Iris pigment epithelial cell (primary cell): ENCODE measurements around the gene HSFX2.
"Not testable (repeated sequence)": the region's sequence is repeated elsewhere in the genome, so short reads cannot be mapped to it uniquely, and the experiment has no call there.

Source experiments
- DNase-seq: peaks from one replicate; pipeline ENCODE4 v3.0.0-alpha.2; 2011; ENCODE audit warnings: low read depth

The HSFX2 gene

DNA sequence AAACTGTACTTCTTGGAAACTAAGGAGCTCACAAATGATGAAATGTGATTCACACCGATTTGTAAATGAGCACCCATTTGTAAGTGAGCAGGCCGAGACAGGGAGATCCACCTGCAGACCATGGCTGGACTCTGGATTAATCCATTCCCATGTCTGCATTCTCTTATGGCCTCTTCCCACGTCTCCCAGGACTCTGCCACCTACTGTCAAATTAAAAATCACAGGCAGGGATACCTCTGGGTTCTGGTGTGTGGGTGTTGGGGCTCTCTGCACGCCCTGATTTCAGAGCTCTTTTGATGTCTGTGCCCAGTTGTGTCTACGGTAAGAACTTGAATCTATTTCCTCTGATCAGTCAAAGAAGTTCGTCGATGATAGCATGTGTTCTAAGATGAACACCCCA lies 4.1 kb downstream of the HSFX2 start:
- DNase-seq, result not testable (repeated sequence)

DNA sequence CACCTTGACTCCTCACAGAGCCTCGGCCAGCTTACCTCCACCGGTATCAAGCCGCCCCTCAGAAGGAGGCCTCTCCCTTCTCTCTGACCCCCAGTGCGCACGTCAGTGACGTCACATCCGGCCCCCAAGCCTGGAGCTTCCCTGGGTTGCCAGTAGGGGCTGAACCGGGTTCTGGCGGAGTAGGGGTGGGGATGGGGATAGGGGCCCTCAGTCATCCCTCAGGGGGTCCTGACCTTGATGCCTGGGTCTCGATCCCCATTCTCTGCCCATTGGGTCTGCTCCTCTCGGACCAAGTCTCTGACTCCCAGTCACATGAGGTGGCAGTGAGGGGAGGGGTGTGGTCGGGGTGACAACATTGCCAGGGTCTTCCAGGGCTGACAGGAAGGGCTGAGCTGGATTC lies 7.8 kb downstream of the HSFX2 start, which contains the start of gene MAGEA9B:
TSS of gene MAGEA9B (minus strand) at position 101 of the 400 bp plus-strand sequence. CDS start 4,280 bp downstream, outside the sequence.
- not testable (repeated sequence) for DNase-seq

DNA sequence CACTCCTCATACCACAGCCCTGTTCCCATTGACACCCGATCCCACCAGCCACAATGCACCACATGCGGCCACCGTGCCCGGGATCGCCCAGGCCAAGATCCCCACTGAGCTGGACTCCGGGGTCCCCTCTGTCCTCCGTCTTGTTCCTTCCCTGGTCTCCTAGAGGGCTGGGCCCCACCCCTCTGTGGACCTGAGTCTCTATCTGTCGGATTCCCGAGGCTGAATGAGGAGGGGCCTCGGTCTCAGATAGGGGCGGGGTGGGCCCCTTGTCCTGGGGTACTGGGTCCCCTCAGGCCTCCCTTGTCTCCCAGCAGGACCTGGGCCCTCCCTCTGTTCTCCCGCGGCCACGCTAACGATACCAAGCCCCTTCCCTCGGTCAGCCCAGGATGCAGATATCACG lies 9.5 kb downstream of the HSFX2 start:
- DNase-seq, result not testable (repeated sequence)

DNA sequence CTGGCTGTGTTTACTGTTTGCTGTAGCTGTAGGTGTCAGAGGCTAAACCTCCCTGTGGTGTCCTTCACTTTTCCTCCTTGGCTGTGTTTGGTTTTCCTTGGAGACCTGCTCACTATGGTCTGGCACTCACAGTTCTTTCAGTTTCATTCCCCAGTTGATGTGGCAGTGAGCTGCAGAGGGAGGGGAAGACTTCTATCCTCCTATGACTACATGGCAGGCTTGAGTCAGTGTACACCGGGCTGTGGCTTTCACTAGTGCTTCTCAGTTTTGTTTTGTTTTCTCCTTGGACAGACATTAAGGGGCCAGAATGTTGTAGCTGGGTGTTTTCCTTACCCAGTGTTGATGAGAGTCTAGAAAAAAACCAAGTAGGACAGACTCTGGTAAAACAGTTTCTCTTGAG lies 21.7 kb downstream of the HSFX2 start:
- DNase-seq, result not testable (repeated sequence)

DNA sequence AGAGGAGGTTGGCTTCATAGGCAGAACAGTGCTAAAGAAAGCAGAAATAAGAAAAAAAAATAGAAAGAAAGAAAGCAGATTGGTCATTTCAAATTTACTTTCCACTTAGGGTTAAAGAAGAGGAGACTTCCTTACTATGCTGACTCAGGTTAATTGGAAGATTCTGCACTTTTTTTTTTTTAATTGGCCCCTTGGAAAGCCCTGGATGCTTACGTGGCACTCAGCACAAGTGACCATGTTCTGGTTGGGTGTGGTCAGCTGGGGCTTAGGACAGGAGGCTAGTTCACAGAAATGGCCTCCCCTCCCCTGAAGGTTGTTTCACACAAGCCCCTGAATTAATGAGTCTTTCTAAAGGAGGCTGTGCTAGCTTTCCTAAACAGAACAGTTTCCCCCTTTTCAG lies 22.4 kb downstream of the HSFX2 start:
- DNase-seq, result no peak

DNA sequence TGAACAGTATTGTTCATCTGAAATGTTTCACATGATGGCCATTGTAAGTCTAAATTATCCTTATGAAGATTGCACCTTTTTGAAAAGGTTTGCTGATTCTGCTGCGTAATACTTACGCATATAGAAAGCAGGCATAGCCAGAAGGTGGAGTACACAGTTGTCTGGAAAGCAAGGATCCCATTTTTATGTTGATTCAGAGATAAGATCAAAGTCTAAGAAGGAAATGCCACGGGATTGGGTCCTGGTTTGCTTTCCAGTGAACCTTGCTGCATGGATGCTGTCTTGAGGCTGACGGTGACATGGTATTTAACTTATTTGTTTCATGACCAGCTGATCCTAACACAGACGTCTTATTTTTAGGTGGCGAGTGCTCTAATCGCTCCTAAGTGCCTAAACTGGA lies 23.3 kb downstream of the HSFX2 start:
- DNase-seq, result no peak

DNA sequence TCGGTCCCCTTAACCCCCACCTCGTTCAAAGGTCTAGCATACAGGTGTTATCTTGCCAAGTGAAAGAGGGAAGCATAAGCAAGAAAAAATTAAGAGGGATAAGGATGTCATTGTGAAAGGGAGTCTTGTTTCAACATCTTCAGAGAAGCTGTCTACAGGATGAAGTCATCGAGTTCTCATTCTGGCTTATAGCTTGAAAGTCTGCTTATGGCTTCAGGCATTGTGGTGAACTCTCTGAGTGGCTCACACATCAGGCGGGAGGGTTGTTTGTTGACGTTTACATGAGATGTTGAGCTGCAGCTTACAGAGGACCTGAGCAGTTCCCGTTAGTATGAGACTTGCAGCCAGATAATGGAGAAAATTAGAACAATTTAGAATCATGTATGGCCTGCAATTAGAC lies 24.4 kb downstream of the HSFX2 start:
- DNase-seq, result peak; percentile 92

DNA sequence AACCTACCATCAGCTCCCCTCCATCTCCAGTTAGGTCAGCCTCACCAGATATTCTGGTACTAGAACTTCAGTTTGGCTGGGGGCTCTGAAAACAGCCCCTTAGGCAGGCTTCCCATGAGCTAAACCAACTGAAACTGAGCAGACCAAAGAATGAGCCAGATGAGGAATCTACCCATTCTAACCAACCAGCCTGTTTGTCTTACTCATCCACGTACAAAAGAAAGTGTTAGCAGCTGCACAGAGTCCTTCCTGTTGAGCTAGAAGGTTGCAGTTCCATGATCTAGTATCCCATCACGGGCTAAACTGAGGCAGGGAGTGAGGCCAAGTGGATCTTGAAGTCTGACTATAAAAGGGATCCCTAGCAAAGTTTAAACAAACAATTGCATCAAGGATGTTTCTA lies 25.3 kb downstream of the HSFX2 start:
- DNase-seq, result no peak

DNA sequence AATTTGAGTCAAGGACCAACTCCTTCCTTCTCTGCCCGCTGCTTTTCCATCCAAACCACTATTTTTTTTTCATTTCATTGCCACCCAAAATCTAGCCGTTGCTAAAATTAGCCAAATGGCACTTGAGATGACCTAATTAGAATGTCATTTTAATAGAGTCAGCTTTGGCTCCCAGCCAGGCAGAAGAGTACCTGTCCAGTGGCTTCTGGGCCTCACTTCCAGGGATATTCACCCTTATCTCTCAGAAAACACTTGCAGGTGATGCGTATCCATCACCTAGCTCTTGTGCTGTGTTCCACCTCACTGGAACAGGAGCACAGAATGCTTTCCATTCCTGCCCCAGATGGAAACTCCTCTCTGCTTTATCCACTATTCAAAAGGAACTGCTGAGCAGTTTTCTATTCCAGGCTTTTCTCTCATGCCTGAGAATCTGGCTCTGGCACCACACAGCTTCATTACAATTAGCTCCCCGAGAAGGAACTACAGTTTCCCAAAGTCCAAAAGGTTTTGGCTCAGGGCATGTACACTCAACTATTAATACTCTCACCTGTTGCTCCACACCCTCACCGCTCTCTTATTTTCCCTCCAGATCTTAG lies 26.3 kb downstream of the HSFX2 start:
- no peak for DNase-seq

DNA sequence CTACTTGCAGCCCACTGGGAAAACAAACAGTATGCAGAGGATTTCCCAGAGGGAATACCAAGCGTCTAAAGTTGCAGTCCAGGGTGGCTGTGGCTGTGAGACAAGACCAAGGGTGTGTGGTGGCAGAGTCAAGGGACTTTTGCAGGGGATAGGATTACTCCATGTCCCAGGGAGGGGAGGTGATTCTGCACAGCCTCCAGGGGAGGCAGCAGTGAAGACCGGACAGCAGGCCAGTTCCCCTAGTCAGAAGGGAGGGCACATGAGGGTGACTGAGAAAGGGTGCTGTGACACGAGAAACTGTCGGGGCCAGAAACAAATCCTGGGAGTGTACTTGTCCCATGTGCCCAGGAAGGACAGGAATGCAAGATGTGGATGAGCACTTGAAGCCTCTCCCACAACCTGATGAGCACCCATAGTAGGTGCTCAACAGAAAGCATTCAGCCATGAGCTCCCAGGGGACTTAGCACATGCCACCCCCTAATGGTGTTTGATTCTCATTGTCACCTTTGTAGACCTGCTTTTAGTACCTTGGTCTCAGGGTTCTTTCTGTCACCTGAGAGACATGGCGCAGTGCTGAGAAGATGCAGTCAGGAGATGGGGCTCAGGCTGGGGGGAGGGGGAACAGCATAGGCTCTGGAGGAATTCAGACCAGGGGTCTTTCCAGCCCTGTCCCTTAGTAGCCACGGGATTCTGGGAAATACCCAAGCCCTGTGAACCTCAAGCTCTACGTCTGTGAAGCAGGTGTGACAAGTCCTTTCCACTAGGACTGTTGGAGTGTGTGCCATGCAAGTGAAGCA lies 27.3 kb downstream of the HSFX2 start:
- no peak for DNase-seq

DNA sequence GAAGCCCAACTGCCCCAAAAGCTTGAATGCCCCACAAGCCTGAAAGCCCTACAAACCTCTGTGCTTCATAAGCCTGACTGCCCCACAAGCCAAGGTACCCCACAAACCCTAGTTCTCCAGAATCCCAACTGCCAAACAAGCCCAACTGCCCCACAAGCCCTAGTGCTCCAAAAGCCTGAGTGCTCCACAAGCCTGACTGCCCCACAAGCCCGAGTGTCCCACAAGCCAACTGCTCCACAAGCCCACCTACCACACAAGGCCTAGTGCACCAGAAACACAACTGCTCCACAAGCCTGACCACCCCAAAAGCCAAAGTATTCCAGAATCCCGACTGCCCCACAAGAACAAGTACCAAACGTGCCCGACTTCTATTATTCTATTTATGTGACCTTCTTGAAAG lies 31.8 kb downstream of the HSFX2 start:
- no peak for DNase-seq

DNA sequence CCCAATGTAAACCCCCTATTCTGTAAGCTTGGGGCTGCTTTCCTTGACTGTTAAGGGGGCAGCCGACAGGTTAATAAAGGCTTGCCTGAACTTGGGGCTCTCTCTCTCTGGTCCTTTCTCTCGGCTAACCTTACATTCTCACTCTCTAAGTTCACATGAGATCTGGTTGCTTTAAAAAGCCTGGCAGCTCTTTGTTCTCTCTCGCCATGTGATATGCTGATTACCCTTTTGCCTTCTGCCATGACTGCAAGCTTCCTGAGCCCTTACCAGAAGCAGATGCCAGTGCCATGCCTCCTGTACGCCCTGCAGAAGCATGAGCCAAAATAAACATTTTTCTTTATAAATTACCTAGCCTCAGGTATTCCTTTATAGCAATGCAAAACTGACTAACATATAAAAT lies 39.9 kb downstream of the HSFX2 start:
- not testable (repeated sequence) for DNase-seq

DNA sequence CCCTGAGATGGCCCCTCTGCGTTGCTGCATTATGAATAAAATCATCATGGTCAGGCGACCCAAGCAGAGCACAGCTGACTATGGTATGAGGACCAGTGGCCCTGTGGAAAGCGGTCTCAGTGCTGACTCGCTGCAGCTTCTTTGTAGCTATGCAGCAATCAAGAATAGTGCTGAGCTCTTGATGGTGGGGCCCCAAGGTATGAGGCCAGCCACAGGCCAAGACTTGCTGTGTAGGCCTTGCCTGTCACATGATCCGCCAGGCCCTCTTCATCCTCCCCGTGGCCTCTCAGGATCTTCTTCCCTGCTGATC lies 43.2 kb downstream of the HSFX2 start:
- not testable (repeated sequence) for DNase-seq

DNA sequence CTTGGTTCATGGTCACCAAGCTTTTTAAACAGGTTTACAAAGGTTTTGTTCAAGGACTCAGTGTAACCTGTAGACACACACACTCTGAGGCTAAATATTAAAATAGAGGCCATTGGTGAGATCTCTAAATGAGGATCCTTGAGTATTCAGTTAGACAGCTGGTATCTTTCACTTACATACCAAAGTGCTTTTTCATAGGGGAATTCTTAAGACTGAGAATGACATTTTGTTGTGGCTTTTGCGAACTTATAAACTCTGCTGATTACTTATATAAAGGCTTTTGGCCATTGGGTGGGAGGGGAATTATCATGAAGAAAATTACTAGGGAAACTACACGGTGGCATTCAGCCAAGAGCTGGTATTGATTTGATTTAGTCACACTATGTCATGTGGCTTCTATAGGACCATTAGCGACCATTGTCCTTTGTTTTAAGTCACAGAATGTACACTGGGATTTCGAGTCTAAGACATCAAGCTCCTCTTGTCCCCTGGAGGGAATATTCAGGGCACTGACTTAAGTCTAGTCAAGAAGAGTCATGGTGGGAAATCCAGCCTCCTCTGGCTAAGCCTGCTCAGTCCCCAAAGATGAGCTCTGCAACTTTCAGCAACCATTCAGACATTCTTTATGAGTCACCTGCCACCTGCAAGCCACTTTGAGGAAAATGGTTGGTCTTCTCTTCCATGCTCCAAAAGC lies 43.7 kb downstream of the HSFX2 start:
- DNase-seq, result not testable (repeated sequence)

DNA sequence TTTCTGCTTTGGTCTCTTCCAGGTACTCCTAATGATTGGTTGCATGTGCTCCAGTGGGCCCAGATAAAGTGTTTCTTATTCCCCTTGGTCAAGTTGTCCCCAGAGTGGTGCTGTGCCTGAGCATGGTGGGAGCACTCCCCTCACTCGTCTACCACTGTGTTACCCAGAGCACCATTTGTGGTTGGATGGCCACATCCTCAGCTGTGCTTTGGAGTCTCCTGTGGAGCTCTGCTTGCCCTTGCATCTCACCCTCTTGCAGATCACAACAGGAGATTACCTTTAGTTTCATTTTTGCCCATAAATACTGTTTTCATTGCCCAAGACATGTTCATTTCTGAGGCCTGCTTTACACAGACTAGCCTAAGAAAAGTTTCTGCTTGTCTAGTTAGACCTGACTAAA lies 44.7 kb downstream of the HSFX2 start:
- DNase-seq, result not testable (repeated sequence)

DNA sequence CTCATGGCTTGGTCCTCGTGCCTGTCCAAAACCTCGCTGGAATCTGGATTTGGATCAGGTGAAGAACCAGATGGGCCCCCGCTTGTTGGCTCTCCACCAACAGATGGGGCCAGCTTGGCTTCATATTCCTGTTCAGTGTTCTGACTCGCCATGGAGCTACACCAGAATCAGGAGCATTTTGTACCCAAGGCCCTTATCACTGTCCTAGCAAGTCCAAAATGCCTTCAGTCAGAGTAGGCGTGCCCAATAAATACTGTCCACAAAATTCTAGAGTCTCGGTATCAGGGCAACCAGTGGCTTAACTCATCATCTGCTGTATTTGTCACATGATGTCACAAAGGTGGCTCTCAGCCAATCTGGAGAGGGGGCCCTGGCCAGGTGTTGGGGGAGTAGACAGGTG lies 45.4 kb downstream of the HSFX2 start, which contains the start of gene HSFX3:
TSS of gene HSFX3 (minus strand) at position 224 of the 400 bp plus-strand sequence. CDS start at position 152, 72 bp downstream.
- DNase-seq, result not testable (repeated sequence)

DNA sequence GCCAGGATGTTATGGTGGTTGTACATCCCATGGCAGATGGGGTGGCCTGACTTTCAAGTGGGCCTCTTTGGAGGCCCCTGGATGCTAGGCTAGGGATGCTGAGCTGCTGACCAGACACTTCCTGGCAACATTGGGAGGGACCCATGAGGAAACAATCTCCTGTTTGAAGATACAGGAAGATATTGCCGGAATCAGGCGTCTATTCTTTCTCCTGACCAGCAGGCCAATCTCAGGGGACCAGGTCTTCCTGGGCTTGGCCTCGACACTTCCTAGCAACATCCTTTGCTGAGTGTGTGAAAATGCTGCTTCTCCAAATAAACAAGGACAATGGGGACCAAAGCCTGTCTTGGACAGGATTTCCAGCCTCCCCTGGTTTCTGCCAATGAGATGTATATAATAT lies 47.3 kb downstream of the HSFX2 start:
- not testable (repeated sequence) for DNase-seq

DNA sequence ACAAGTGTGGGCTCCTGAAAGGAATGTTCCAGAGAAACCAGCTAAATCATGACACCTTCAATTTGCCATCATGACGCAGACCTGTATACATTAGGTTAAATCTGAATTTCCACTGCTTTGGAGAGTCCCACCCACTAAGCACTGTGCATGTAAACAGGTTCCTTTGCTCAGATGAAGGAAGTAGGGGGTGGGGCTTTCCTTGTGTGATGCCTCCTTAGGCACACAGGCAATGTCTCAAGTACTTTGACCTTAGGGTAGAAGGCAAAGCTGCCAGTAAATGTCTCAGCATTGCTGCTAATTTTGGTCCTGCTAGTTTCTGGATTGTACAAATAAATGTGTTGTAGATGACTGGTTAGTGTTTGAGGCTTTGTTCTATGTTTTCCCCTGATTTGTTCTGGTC lies 48.2 kb downstream of the HSFX2 start:
- DNase-seq, result not testable (repeated sequence)

DNA sequence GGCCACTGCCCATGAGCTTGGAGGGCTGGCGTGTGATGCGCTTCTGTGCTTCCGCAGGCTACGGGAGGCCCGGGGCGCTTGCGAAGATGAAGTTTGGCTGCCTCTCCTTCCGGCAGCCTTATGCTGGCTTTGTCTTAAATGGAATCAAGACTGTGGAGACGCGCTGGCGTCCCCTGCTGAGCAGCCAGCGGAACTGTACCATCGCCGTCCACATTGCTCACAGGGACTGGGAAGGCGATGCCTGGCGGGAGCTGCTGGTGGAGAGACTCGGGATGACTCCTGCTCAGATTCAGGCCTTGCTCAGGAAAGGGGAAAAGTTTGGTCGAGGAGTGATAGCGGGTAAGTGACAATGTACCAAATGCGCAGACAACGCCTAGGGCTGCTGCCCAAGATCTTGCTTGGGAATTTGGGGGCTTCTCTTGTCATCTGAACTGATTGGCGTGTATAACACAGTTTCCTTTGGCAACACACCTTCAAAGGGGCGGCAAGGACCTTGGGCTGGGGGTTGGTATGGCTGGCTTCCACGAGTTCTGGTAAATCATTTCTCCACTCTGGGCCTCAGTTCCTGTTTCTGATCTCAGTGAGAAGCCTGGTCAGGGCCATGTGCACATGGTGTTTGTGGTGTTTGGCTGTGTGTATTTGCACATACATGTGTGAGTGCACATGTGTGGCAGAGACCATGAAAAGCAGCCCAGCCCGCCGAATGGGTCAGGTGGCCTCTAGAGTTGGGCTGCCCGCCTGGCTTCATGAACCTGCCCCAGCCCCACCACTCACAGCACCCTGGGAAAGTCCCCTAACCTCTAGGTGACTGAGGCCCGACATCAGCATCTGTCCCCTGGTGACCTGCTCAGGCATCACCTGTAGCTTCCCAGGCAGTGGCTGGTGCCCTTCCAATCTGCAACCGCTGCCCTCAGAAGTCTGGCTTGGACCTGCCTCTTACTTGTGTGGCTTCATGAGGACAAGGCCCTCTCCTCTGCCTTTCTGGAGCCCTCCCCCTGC lies 49.3 kb downstream of the HSFX2 start:
- peak; percentile 7 for DNase-seq
